CMK (cell line): ENCODE data around the gene C13orf46.

Experiments
- DNase-seq: peaks from one replicate; pipeline ENCODE4 v3.0.0-alpha.2; 2010; ENCODE audit warnings: low read depth

C13orf46 gene

GRCh38 chr13:114009590-114010400, 35.9 kb upstream of the C13orf46 start:
- DNase-seq: no peak

DNA sequence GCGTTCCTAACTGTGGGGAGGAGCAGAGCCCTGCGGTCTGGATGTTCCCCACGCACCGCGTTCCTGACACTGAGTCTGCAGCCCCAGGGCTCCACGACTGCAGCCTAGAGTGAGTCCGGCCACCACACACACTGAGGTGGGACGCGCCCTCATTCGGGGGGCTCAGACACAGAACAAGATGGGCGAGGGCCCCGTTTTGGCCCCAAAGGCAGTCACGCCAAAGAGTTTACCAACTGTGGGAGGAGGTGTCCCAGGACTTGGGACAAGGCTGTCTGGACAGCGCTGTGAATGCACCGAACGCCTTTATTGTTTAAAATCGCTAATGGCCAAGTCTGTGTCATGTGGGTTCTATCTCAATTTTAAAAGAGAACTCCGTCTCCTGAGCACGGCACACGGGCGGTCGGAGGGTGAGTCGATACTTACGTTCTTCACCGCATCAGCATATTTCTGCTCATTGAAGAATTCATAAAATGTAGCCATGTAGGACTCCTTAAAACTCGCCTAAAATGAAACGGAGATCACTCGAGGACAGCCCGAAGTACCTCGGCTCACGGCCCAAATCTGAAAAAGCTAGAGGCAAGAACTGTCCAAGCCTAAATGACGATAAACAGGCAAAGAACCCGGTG, 35.2 kb upstream of the C13orf46 start:
- no peak for DNase-seq

GRCh38 chr13:114007566-114007965, 33.7 kb upstream of the C13orf46 start:
- no peak for DNase-seq

- no peak for DNase-seq
These were observed 31.4 kb upstream of the C13orf46 start for GRCh38 chr13:114005206-114005724.

- DNase-seq: peak; percentile 46
These were observed 30.7 kb upstream of the C13orf46 start for GRCh38 chr13:114004420-114005205.

- no peak for DNase-seq
These were observed 29.0 kb upstream of the C13orf46 start for GRCh38 chr13:114002771-114003321.

GRCh38 chr13:114002009-114002544, 28.2 kb upstream of the C13orf46 start:
- DNase-seq: no peak

DNA sequence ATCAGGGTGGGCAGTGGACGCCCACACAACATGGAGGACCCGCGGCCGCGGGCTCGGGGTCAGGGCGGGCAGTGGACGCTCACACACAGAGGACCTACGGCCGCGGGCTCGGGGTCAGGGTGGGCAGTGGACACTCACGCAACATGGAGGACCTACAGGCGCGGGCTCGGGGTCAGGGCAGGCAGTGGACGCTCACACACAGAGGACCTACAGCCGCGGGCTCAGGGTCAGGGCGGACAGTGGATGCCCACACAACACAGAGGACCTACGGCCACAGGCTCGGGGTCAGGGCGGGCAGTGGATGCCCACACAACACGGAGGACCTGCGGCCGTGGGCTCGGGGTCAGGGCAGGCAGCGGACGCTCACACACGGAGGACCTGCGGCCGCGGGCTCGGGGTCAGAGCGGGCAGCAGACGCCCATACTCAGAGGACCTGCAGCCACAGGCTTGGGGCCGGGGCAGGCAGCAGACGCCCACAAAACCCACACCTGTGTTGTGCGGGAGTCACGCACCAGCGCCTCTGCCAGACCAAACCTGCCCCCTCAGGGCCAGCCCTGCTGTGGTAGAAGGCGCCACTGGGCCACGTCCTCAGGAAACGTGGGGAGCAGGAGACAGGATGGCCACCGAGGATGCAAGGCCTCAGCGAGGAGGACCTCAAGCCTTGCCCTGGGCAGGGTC, 27.6 kb upstream of the C13orf46 start:
- no peak for DNase-seq

DNA sequence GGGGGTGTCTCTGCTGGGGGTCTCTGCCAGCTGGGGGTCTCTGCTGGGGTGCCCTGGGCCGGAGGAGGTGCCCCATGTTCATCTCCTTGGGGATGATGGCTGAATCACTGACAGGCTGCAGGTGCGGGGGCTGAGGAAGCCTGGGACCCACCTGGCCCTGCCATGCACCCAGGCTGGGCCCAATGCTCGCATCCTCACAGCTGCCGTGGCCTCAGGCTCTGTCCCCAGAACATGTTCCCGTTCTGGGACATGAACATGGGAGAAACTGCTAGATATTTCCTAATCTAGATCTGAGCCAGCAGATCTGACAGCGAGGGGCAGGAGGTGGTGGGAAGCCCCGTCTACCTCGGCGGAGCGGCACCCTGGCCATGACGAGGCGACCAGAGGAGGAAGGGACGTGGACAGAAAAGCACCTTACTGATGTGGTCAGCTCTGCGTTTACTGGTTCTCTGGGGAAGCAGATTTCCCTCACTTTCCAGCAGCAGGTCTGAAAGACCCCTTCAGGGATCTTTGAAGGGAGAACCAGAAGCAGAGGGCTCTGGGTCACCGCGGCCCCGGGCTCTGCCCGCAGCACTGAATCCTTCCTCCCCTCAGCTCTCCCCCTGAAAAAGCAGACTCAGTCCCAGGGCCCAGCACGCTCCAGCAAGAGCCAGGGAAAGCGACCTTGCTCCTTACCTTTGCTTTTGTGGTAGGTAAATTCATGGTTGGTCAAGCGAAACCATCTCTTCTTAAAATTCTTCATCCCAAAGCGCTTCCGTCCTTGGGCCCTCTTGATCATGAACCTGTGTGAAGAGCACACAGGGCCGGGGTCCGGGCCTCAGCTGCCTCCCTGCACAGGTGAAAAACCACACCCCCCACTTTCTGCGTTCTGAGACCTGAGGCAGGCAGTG, 26.5 kb upstream of the C13orf46 start:
- DNase-seq: no peak

GRCh38 chr13:113999618-113999910, 25.7 kb upstream of the C13orf46 start:
- DNase-seq: no peak

GRCh38 chr13:113998781-113999617, 25.1 kb upstream of the C13orf46 start:
- DNase-seq: no peak

GRCh38 chr13:113997845-113998751, 24.2 kb upstream of the C13orf46 start:
- no peak for DNase-seq

GRCh38 chr13:113996912-113997745, 23.3 kb upstream of the C13orf46 start:
- no peak for DNase-seq

GRCh38 chr13:113996081-113996911, 22.4 kb upstream of the C13orf46 start:
- DNase-seq: no peak

- DNase-seq: no peak
These were observed 21.2 kb upstream of the C13orf46 start for GRCh38 chr13:113995051-113995601.

DNA sequence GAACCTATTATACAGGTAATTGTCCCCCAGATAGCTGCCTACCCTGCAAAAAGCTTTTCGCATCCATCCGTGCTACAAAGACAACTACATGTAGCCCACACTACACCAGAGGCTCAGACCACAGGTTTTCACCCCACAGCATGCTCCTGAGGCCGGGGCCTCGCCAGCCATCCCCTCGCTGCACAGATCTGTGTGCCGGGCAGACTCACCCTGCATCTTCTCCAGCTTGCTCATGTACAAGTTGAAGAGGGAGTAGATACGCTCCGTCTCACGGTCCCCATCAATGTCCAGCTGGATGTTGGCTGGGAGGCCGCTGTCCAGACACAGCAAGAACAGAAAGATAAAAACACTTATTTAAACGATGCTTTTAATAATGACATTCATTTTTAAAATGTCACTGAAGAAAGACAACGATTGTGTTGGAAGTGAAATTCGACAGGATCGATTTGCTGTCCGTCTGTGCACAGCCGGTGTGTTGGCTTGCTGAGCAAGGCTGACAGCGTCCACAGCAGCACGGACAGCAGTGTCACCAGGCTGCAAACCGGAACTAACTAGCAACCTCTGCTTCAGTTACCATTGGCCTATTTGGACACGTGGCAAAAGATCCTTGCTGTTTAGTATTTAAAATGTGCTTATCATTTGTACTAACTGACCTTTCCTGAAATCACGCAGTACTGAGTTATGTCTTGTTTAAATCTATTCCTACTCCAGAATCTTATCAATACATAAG, 18.6 kb upstream of the C13orf46 start:
- DNase-seq: no peak
